ENCODE measurements around the gene PIK3CG. TPM values are rescaled to one million over a fixed set of nuclear protein-coding genes. Genes with fewer than 3 reads are reported as not detected.

Gene PIK3CG
- total and polyA plus RNA-seq, 2 donors, result 2.2 to 22.4 TPM

DNA sequence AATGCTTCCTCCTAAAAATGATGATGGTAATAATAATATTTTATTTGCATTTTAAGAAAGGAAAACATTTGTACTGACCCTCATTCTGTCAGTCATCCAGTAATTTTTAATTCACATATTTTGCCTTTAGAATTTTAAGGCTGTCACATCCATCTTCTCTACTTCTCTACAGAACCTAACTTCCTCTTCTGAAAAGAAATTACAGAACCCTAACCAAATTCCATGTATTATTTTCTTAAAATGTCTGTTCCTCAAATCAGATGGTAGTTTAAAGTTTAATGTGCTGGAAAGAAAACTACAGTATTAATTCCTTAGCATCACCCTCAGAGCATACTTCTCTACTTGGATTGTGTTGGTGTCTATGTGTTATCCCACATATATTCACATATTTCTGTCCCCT lies 9.0 kb downstream of the PIK3CG start:
- peaks cover 9 to 19% of the 10 kb centered on the region in 2 donors for H3K4me1 ChIP-seq (ENCODE audit: control insufficient read depth in 2 of 2, insufficient read depth in 2 of 2, low read length in 2 of 2)
- H3K36me3 ChIP-seq (ENCODE audit: control insufficient read depth in 2 of 2, insufficient read depth in 2 of 2, low read length in 1 of 2), result peaks cover 18 to 58% of the 10 kb centered on the region in 2 donors
- no peak overlapping the region for H3K27ac ChIP-seq (ENCODE audit: low read depth in 1 of 2, low read length in 1 of 2)
- H3K27me3 ChIP-seq (ENCODE audit: control insufficient read depth in 2 of 2, insufficient read depth in 1 of 2, low read length in 1 of 2), result no peaks in the 10 kb centered on the region
- no peak for DNase-seq (ENCODE audit: low read depth in 6 of 9, low spot score in 9 of 9)
- no peaks in the 10 kb centered on the region for H3K9me3 ChIP-seq (ENCODE audit: control insufficient read depth in 2 of 2, insufficient read depth in 1 of 2, low read length in 1 of 2)
- no peak overlapping the region for H3K4me3 ChIP-seq (ENCODE audit: low read length in 2 of 2)

DNA sequence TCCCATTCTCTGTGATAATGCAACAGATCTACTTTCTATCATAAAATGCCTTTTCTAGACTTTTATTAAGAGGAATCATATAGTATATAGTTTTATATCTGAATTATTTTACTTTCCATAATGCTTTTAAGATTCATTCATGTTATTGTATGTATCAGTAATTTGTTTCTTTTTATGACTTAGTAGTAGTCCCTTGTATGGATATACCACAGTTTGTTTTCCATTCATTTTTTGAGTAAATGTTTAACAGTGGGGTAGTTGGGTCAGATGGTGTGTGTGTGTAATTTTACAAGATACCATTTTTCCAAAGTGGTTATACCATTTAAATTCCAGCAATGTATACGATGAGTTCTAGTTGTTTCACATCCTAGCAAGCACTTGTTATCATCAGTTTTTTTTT lies 10.4 kb downstream of the PIK3CG start:
- no peak overlapping the region for H3K27ac ChIP-seq (ENCODE audit: low read depth in 1 of 2, low read length in 1 of 2)
- H3K36me3 ChIP-seq (ENCODE audit: control insufficient read depth in 2 of 2, insufficient read depth in 2 of 2, low read length in 1 of 2), result peaks cover 10 to 60% of the 10 kb centered on the region in 2 donors
- no peaks in the 10 kb centered on the region for H3K9me3 ChIP-seq (ENCODE audit: control insufficient read depth in 2 of 2, insufficient read depth in 1 of 2, low read length in 1 of 2)
- no peak for DNase-seq (ENCODE audit: low read depth in 6 of 9, low spot score in 9 of 9)
- H3K4me1 ChIP-seq (ENCODE audit: control insufficient read depth in 2 of 2, insufficient read depth in 2 of 2, low read length in 2 of 2), result peaks cover 3 to 8% of the 10 kb centered on the region in 2 donors
- no peak overlapping the region for H3K4me3 ChIP-seq (ENCODE audit: low read length in 2 of 2)
- H3K27me3 ChIP-seq (ENCODE audit: control insufficient read depth in 2 of 2, insufficient read depth in 1 of 2, low read length in 1 of 2), result no peaks in the 10 kb centered on the region
- 98% methylated on average over 1 of the region's 1 CpG for WGBS

DNA sequence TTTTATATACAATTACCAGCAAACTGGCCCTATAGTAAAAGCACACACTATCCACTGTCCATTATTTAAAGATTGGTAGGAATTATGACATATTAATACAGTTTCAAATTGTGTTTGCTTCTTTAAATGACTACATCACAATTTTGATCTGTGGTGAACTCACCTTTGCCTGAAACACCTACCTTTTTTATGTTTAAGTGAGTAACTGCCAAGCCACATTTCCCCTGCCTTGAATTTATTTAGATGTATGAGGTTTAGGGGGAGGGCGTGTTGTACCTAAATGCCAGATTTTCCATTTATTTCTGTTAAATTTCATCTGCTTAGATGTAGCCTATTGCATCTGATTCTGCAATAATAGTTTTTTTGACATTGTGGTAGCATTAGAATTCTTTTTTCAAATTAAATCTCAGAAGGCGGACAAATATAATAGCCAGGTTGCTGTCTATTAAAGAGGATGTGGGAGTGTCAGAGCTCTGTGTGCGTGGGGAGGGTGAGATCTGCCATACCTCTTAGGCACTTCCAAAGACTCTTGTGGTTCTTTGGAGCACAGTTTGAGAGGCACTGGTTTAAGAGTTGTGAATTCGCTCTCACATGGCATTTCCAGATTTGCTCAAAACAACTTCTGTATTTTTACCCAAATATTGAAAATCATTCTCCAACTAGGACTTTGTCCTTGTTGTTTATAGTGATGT lies 13.8 kb downstream of the PIK3CG start:
- peaks cover 0 to 3% of the 10 kb centered on the region in 2 donors for H3K4me1 ChIP-seq (ENCODE audit: control insufficient read depth in 2 of 2, insufficient read depth in 2 of 2, low read length in 2 of 2)
- no peak overlapping the region for H3K4me3 ChIP-seq (ENCODE audit: low read length in 2 of 2)
- peaks cover 16 to 66% of the 10 kb centered on the region in 2 donors for H3K36me3 ChIP-seq (ENCODE audit: control insufficient read depth in 2 of 2, insufficient read depth in 2 of 2, low read length in 1 of 2)
- no peaks in the 10 kb centered on the region for H3K9me3 ChIP-seq (ENCODE audit: control insufficient read depth in 2 of 2, insufficient read depth in 1 of 2, low read length in 1 of 2)
- no peaks in the 10 kb centered on the region for H3K27me3 ChIP-seq (ENCODE audit: control insufficient read depth in 2 of 2, insufficient read depth in 1 of 2, low read length in 1 of 2)
- WGBS, result 92% methylated on average over 4 of the region's 4 CpGs
- DNase-seq (ENCODE audit: low read depth in 6 of 9, low spot score in 9 of 9), result no peak
- no peak overlapping the region for H3K27ac ChIP-seq (ENCODE audit: low read depth in 1 of 2, low read length in 1 of 2)

DNA sequence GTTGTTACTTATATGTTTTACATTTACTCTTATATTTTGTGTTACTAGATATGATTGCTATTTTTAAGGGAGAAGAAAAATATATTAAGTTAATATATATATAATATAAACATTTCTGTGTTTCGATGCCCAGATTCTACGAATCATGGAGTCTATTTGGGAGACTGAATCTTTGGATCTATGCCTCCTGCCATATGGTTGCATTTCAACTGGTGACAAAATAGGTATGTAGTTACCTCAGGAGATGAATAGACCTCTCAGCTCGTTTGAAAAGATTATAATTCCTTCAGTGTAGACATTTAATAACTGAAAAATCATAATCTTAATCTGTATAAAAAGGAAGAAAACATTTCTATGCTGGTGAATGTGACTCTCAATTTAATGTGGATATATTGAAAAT lies 16.9 kb downstream of the PIK3CG start:
- WGBS, result 98% methylated on average over 3 of the region's 3 CpGs
- Histone ChIP-seq H3K9me3 (ENCODE audit: control insufficient read depth in 2 of 2, insufficient read depth in 1 of 2, low read length in 1 of 2) (no peaks in the 10 kb centered on the region), H3K27ac (ENCODE audit: low read depth in 1 of 2, low read length in 1 of 2) (no peak overlapping the region), H3K27me3 (ENCODE audit: control insufficient read depth in 2 of 2, insufficient read depth in 1 of 2, low read length in 1 of 2) (no peaks in the 10 kb centered on the region), H3K36me3 (ENCODE audit: control insufficient read depth in 2 of 2, insufficient read depth in 2 of 2, low read length in 1 of 2) (peaks cover 31 to 73% of the 10 kb centered on the region in 2 donors), H3K4me3 (ENCODE audit: low read length in 2 of 2) (no peak overlapping the region), H3K4me1 (ENCODE audit: control insufficient read depth in 2 of 2, insufficient read depth in 2 of 2, low read length in 2 of 2) (peaks cover 8 to 17% of the 10 kb centered on the region in 2 donors)
- no peak for DNase-seq (ENCODE audit: low read depth in 6 of 9, low spot score in 9 of 9)

DNA sequence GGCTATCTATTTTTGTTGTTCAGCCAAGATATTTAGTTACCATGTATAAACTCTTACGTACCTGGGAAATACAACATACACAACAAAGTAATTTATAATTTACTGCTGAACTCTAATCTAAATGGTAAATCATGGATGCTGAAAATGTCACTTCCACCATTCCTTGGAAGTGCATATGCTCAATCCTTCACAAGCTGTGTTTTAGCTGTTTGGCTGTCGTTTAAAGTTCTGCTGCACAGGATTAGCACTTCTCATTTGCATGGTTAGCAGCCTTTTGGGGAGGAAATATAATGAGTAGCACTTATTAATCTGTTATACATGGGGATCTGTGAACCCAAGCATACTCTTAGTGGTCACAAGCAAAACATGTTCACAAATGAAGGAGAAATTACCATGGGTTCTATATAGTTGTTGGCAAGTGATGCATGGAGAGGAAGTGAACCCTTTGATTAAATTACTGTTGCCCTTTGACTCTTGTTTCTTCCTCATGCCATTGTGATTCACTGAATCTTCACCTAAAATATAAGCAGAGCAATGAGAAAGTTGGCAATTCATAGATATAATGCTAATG lies 18.5 kb downstream of the PIK3CG start:
- Histone ChIP-seq H3K4me1 (ENCODE audit: control insufficient read depth in 2 of 2, insufficient read depth in 2 of 2, low read length in 2 of 2) (peaks cover 8 to 17% of the 10 kb centered on the region in 2 donors), H3K4me3 (ENCODE audit: low read length in 2 of 2) (no peak overlapping the region), H3K27ac (ENCODE audit: low read depth in 1 of 2, low read length in 1 of 2) (no peak overlapping the region), H3K36me3 (ENCODE audit: control insufficient read depth in 2 of 2, insufficient read depth in 2 of 2, low read length in 1 of 2) (peaks cover 46 to 82% of the 10 kb centered on the region in 2 donors), H3K9me3 (ENCODE audit: control insufficient read depth in 2 of 2, insufficient read depth in 1 of 2, low read length in 1 of 2) (no peaks in the 10 kb centered on the region), H3K27me3 (ENCODE audit: control insufficient read depth in 2 of 2, insufficient read depth in 1 of 2, low read length in 1 of 2) (no peaks in the 10 kb centered on the region)
- 94% methylated on average over 2 of the region's 2 CpGs for WGBS
- no peak for DNase-seq (ENCODE audit: low read depth in 6 of 9, low spot score in 9 of 9)

DNA sequence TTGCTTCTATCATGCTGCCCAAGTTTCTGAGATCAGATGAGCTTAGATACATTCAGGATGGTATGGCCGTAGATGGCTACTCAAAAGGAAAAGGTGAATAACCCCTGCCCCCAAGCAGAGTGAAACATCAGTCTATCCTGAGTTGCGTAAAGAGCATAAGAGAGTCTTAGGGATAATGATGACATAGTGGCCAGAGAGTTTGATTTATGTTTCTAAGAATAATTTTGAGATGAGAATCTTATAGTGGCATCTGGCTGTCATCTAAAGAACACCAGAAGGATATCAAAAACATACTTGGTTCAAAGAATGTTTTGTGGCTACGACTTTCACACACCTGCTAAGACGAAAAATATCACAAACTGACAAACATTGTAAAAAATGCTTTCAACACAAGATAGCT lies 20.6 kb downstream of the PIK3CG start:
- Histone ChIP-seq H3K27me3 (ENCODE audit: control insufficient read depth in 2 of 2, insufficient read depth in 1 of 2, low read length in 1 of 2) (no peaks in the 10 kb centered on the region), H3K9me3 (ENCODE audit: control insufficient read depth in 2 of 2, insufficient read depth in 1 of 2, low read length in 1 of 2) (no peaks in the 10 kb centered on the region), H3K27ac (ENCODE audit: low read depth in 1 of 2, low read length in 1 of 2) (peak overlapping the region in 1 of 2 donors; percentile 62), H3K4me3 (ENCODE audit: low read length in 2 of 2) (no peak overlapping the region), H3K4me1 (ENCODE audit: control insufficient read depth in 2 of 2, insufficient read depth in 2 of 2, low read length in 2 of 2) (peaks cover 8 to 17% of the 10 kb centered on the region in 2 donors), H3K36me3 (ENCODE audit: control insufficient read depth in 2 of 2, insufficient read depth in 2 of 2, low read length in 1 of 2) (peaks cover 47 to 85% of the 10 kb centered on the region in 2 donors)
- 32% methylated on average over 4 of the region's 4 CpGs for WGBS
- peak in 3 of 9 donors; percentile 25 to 66 (median 28) for DNase-seq (ENCODE audit: low read depth in 6 of 9, low spot score in 9 of 9)

DNA sequence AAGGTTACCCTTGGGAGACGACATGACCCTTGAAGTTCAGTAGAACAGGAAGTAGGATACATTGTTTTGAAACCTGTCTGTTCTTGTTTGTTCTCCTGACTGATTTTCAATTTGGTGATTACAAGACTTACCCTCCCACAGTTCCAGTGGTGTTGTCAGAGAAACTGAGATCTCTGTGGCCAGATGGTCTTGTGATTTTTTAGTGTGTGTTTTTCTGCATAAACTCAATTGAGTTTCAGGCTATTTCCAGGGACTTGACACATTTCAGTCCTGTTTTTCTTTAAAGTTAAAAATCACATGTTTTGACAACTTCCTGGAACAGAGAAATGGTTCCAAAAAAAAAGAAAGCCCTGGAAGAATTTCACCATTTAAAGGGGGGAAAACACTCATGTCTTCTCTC lies 22.3 kb downstream of the PIK3CG start:
- no peak for DNase-seq (ENCODE audit: low read depth in 6 of 9, low spot score in 9 of 9)
- no peak overlapping the region for H3K27ac ChIP-seq (ENCODE audit: low read depth in 1 of 2, low read length in 1 of 2)
- no peaks in the 10 kb centered on the region for H3K9me3 ChIP-seq (ENCODE audit: control insufficient read depth in 2 of 2, insufficient read depth in 1 of 2, low read length in 1 of 2)
- no peak overlapping the region for H3K4me3 ChIP-seq (ENCODE audit: low read length in 2 of 2)
- H3K36me3 ChIP-seq (ENCODE audit: control insufficient read depth in 2 of 2, insufficient read depth in 2 of 2, low read length in 1 of 2), result peaks cover 56 to 89% of the 10 kb centered on the region in 2 donors
- 54% methylated on average over 1 of the region's 1 CpG for WGBS
- no peaks in the 10 kb centered on the region for H3K27me3 ChIP-seq (ENCODE audit: control insufficient read depth in 2 of 2, insufficient read depth in 1 of 2, low read length in 1 of 2)
- peaks cover 8 to 17% of the 10 kb centered on the region in 2 donors for H3K4me1 ChIP-seq (ENCODE audit: control insufficient read depth in 2 of 2, insufficient read depth in 2 of 2, low read length in 2 of 2)

DNA sequence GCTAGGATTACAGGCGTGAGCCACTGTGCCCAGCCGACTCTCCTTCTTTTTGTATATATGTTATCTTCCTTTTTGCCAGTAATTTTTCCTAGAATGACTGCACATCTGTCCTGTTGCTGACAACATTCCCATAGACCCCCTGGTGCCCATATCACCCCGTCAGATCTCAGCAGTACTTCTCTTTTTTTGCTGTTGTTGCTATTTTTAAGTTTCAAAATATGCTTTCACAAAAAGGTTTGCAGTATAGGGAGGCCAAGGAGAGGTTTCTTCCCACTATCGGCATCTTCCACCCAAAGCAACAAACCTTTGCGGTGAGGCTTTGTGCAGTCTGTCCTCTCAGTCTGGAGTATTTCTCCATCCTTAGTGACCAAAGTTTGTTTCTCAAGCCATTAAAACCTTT lies 23.1 kb downstream of the PIK3CG start:
- Histone ChIP-seq H3K4me3 (ENCODE audit: low read length in 2 of 2) (no peak overlapping the region), H3K36me3 (ENCODE audit: control insufficient read depth in 2 of 2, insufficient read depth in 2 of 2, low read length in 1 of 2) (peaks cover 52 to 89% of the 10 kb centered on the region in 2 donors), H3K27ac (ENCODE audit: low read depth in 1 of 2, low read length in 1 of 2) (no peak overlapping the region), H3K4me1 (ENCODE audit: control insufficient read depth in 2 of 2, insufficient read depth in 2 of 2, low read length in 2 of 2) (peaks cover 8 to 17% of the 10 kb centered on the region in 2 donors), H3K27me3 (ENCODE audit: control insufficient read depth in 2 of 2, insufficient read depth in 1 of 2, low read length in 1 of 2) (no peaks in the 10 kb centered on the region), H3K9me3 (ENCODE audit: control insufficient read depth in 2 of 2, insufficient read depth in 1 of 2, low read length in 1 of 2) (no peaks in the 10 kb centered on the region)
- DNase-seq (ENCODE audit: low read depth in 6 of 9, low spot score in 9 of 9), result no peak
- WGBS, result 98% methylated on average over 5 of the region's 5 CpGs

DNA sequence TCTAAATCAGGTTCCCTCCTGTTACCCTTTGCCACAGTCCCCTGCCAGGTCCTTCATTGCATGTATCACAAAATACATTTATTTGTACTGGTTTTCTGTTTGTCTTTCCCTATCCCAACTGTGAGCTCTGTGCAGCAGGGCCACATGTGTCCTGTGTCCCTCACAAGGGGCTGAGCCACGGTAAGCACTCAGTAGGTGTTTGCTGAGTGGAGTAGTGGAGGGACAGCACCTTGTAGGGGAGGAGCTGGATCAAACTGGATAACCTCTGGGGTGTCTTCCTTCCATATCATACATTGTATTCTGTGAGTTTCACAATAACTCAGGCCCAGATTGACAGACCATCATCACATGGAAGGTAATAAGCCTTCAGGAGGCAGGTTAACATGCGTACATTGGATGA lies 25.9 kb downstream of the PIK3CG start:
- Histone ChIP-seq H3K9me3 (ENCODE audit: control insufficient read depth in 2 of 2, insufficient read depth in 1 of 2, low read length in 1 of 2) (no peaks in the 10 kb centered on the region), H3K27ac (ENCODE audit: low read depth in 1 of 2, low read length in 1 of 2) (no peak overlapping the region), H3K27me3 (ENCODE audit: control insufficient read depth in 2 of 2, insufficient read depth in 1 of 2, low read length in 1 of 2) (no peaks in the 10 kb centered on the region), H3K4me1 (ENCODE audit: control insufficient read depth in 2 of 2, insufficient read depth in 2 of 2, low read length in 2 of 2) (peaks cover 7 to 16% of the 10 kb centered on the region in 2 donors), H3K4me3 (ENCODE audit: low read length in 2 of 2) (no peak overlapping the region), H3K36me3 (ENCODE audit: control insufficient read depth in 2 of 2, insufficient read depth in 2 of 2, low read length in 1 of 2) (peaks cover 43 to 81% of the 10 kb centered on the region in 2 donors)
- WGBS, result 98% methylated on average over 2 of the region's 2 CpGs
- no peak for DNase-seq (ENCODE audit: low read depth in 6 of 9, low spot score in 9 of 9)

Measured in thymus (tissue), 11 donors.